ENCODE data around the gene CFAP97D2. TPM values are rescaled to one million over a fixed set of nuclear protein-coding genes. Genes with fewer than 3 reads are reported as not detected.
"Not testable (repeated sequence)": the region's sequence is repeated elsewhere in the genome, so short reads cannot be mapped to it uniquely, and the experiment has no call there.

The CFAP97D2 gene
- total RNA-seq, 1 experiment from 2014 or later: not detected

- DNase-seq (ENCODE audit: low read depth): not testable (repeated sequence)
Observed at GRCh38 chr13:114158869-114159666, 20.0 kb upstream of the CFAP97D2 start.

- no peak for DNase-seq (ENCODE audit: low read depth)
Observed at GRCh38 chr13:114161028-114161556, 18.0 kb upstream of the CFAP97D2 start.

GRCh38 chr13:114161644-114162532, 17.2 kb upstream of the CFAP97D2 start:
- peak; percentile 45 for DNase-seq (ENCODE audit: low read depth)

- DNase-seq (ENCODE audit: low read depth): no peak
Observed at GRCh38 chr13:114162533-114162922, 16.5 kb upstream of the CFAP97D2 start.

GRCh38 chr13:114164053-114164452, 15.0 kb upstream of the CFAP97D2 start:
- DNase-seq (ENCODE audit: low read depth): no peak

GRCh38 chr13:114164681-114165429, 14.2 kb upstream of the CFAP97D2 start:
- no peak for DNase-seq (ENCODE audit: low read depth)

GRCh38 chr13:114166381-114167131, 12.5 kb upstream of the CFAP97D2 start:
- peak; percentile 10 for DNase-seq (ENCODE audit: low read depth)

- no peak for DNase-seq (ENCODE audit: low read depth)
Observed at GRCh38 chr13:114167426-114167825, 11.6 kb upstream of the CFAP97D2 start.

- DNase-seq (ENCODE audit: low read depth): no peak
Observed at GRCh38 chr13:114167885-114168284, 11.2 kb upstream of the CFAP97D2 start.

GRCh38 chr13:114173272-114173671, 5.8 kb upstream of the CFAP97D2 start:
- no peak for DNase-seq (ENCODE audit: low read depth)

GRCh38 chr13:114173745-114174144, 5.3 kb upstream of the CFAP97D2 start:
- DNase-seq (ENCODE audit: low read depth): peak; percentile 51

GRCh38 chr13:114174529-114174961, 4.5 kb upstream of the CFAP97D2 start:
- peak; percentile 9 for DNase-seq (ENCODE audit: low read depth)

- not testable (repeated sequence) for DNase-seq (ENCODE audit: low read depth)
Observed at GRCh38 chr13:114176359-114176902, 2.6 kb upstream of the CFAP97D2 start.

GRCh38 chr13:114177245-114178010, 1.6 kb upstream of the CFAP97D2 start:
- no peak for DNase-seq (ENCODE audit: low read depth)

- DNase-seq (ENCODE audit: low read depth): no peak
Observed at GRCh38 chr13:114185182-114185971, 6.3 kb downstream of the CFAP97D2 start.

- DNase-seq (ENCODE audit: low read depth): no peak
Observed at GRCh38 chr13:114194853-114195252, 15.8 kb downstream of the CFAP97D2 start.

- DNase-seq (ENCODE audit: low read depth): no peak
Observed at GRCh38 chr13:114196629-114197028, 17.6 kb downstream of the CFAP97D2 start.

- no peak for DNase-seq (ENCODE audit: low read depth)
Observed at GRCh38 chr13:114198556-114198955, 19.5 kb downstream of the CFAP97D2 start.

GRCh38 chr13:114199526-114199925, 20.5 kb downstream of the CFAP97D2 start:
- DNase-seq (ENCODE audit: low read depth): not testable (repeated sequence)
